HFF-Myc (cell line): ENCODE results near the gene MARF1.
"Not testable (repeated sequence)": the region's sequence is repeated elsewhere in the genome, so short reads cannot be mapped to it uniquely, and the experiment has no call there.

Experiments
- DNase-seq: peaks from one replicate; pipeline ENCODE4 v3.0.0-alpha.2; 2011; ENCODE audit warnings: low read depth; ENCODE audit errors: extremely low read depth
- H3K4me3 ChIP-seq: replicated peaks from 2 replicates; pipeline ENCODE4 v1.5.1; 2011; ENCODE audit warnings: low read depth, mild to moderate bottlenecking, control low read depth, low read length
- TF ChIP-seq, protein P1 (sequence below): IDR thresholded peaks from 2 replicates; pipeline ENCODE4 v1.5.1; 2012; ENCODE audit warnings: mild to moderate bottlenecking, low read depth, low read length, control low read depth; ENCODE audit errors: missing control alignments

MARF1 gene

DNA sequence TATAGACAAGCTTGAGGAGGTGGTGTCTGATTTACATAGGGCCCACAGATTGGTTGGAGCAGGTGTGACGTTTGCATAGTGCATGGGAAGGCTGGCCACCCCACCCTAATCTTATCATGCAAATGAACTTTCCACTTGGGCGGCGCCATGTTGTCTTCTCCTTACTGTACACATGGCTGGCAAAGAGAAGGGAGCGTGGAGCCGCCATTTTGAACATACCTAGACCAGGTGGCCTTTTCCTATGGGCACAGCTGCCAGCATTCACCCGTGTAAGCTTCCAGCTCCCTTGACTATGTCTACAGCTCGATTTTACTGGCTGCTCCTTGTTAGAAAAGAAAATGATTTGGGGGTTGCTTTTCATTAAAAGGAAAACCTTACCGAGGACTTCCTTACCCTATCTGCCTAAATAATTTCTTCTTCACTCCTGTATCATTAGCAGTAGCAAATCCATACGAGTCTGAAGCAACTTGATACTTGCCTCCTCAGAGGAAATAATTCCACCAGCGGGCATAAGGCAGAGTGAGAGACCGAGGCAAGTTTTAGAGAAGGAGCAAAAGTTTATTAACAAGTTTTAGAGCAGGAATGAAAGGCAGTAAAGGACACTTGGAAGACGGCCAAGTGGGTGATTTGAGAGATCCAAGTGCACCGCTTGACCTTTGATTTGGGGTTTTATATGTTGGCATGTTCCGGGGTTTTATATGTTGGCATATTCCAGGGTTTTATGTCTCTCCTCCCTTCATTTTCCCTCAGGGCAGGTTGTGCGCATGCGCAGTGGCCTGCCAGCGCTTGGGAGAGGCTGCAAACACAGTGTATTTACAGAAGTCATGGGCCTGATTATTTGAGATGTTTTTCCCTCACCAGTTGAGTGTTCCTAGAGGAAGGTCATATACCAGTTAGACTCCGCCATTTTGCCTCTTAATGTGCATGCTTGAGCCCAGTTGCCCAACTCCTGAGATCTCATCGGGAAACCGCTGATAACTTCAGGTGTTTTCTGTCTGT is 65.7 kb downstream of the MARF1 start:
- DNase-seq = no peak
- TF ChIP-seq, protein P1, sequence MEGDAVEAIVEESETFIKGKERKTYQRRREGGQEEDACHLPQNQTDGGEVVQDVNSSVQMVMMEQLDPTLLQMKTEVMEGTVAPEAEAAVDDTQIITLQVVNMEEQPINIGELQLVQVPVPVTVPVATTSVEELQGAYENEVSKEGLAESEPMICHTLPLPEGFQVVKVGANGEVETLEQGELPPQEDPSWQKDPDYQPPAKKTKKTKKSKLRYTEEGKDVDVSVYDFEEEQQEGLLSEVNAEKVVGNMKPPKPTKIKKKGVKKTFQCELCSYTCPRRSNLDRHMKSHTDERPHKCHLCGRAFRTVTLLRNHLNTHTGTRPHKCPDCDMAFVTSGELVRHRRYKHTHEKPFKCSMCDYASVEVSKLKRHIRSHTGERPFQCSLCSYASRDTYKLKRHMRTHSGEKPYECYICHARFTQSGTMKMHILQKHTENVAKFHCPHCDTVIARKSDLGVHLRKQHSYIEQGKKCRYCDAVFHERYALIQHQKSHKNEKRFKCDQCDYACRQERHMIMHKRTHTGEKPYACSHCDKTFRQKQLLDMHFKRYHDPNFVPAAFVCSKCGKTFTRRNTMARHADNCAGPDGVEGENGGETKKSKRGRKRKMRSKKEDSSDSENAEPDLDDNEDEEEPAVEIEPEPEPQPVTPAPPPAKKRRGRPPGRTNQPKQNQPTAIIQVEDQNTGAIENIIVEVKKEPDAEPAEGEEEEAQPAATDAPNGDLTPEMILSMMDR = no peak
- no peak overlapping the region for H3K4me3 ChIP-seq

DNA sequence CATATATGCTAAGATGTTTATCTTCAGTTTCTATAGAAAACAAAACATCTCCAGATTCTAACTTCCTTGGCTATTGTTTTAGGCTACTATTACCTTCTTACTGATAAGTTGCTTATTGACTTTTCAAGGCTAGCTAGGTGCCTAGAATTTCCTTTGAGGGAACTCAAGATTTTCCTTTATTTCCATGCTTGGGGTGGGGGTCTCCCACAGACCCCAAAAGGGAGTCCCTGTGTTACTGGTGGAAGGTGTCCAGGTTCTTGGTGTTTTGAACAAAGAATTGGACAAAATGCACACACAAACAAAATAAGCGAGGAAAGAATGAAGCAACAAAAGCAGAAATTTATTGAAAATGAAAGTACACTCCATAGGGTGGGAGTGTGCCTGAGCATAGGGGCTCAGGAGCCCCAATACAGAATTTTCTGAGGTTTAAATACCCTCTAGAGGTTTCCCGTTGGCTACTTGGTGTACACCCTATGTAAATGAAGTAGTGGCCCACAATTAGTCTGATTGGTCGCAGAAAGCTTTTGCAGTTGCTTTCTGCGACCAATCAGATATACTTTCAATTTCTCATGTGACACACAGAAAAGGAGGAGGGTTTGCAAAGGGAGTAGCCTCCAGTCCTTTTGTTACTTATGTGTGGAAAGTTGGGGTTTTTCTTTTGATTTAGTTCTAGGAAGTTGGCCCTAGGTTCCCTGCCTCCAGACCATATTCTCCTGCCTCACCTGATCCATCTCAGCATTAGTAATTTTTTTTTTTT is 67.5 kb downstream of the MARF1 start:
- DNase-seq = no peak
- H3K4me3 ChIP-seq = no peak overlapping the region
- TF ChIP-seq, protein P1 = no peak

DNA sequence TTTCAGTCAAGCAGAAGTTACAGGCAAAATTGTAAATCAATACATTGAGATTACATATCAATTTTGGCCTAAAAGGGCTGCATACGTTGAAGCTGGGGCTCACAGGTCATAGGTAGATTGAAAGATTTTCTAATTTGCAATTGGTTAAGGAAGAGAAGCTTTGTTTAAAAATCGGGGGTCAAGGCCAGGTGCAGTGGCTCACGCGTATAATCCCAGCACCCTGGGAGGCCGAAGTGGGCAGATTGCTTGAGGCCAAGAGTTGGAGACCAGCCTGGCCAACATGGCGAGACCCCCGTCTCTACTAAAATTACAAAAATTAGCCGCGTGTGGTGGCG is 68.4 kb downstream of the MARF1 start:
- H3K4me3 ChIP-seq = no peak overlapping the region
- TF ChIP-seq, protein P1 = no peak
- DNase-seq = no peak

DNA sequence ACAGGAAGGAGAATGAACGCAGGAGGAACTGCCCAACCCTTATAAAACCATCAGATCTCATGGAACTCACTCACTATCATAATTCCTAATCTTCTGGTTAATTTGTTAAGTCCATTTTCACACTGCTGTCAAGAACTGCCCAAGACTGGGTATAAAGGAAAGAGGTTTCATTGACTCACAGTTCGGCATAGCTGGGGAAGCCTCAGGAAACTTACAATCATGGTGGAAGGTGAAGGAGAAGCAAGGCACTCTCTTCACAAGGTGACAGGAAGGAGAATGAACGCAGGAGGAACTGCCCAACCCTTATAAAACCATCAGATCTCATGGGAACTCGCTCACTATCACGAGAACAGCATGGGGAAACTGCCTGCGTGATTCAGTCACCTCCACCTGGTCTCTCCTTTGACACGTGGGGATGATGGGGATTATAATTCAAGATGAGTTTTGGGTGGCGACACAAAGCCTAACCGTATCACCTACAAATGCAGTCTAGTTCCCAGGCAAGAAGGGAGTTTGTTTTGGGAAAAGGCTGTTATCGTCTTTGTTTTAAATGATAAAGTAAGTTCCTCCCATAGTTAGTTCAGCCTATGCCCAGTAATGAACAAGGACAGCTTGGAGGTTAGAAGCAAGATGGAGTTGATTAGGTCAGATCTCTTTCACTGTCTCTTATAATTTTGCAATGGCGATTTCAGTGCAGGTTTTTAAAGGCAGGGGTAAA is 68.9 kb downstream of the MARF1 start:
- H3K4me3 ChIP-seq, DNase-seq: not testable (repeated sequence)

DNA sequence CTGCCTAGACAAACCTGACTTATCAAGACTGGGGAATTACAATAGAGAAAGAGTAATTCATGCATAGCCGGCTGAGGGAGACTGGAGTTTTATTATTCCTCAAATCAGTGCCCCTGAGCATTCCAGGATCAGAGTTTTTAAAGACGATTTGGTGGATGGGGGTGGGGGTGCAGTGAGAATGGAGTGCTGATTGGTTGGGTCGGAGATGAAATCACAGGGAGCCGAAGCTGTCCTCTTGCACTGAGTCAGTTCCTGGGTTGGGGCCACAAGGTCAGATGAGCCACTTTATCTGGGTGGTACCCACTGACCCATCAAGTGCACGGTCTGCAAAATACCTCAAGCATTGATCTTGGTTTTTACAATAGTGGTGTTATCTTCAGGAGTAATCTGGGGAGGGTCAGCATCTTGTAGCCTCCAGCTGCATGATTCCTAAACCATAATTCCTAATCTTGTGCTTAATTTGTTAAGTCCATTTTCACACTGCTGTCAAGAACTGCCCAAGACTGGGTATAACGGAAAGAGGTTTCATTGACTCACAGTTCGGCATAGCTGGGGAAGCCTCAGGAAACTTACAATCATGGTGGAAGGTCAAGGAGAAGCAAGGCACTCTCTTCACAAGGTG is 69.6 kb downstream of the MARF1 start:
- no peak for DNase-seq
- TF ChIP-seq, protein P1 = no peak
- no peak overlapping the region for H3K4me3 ChIP-seq

DNA sequence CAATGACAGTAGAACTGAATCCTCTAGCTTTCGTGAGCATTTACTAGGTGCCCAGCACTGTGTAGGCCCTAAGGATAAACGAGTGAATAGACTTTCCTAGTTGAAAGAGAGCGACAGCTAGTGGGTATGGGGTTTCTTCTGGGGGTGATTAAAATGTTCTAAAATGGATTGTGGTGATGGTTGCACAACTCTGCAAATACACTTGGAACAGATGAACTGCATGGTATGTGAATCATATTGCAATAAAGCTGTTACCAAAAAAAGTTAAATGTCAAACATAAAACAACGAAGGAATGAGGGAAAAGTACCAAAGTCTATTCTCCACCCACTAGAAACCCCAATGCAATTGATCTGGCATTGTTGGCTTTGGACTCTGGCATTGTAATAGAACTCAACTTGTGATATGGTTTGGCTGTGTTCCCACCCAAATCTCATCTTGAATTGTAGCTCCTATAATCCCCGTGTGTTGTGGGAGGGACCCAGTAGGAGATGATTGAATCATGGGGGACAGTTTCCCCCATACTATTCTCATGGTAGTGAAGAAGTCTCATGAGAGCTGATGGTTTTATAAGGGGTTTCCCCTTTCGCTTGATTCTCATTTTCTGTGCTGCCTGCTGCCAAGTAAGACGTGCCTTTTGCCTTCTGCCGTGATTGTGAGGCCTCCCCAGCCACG is 70.5 kb downstream of the MARF1 start:
- TF ChIP-seq, protein P1 = no peak
- no peak overlapping the region for H3K4me3 ChIP-seq

More for the DNA sequence above, 70.5 kb downstream of the MARF1 start:
- DNase-seq = peak; percentile 22
